ENCODE data around the gene GRID1. TPM values are rescaled to one million over a fixed set of nuclear protein-coding genes. Genes with fewer than 3 reads are reported as not detected.

GRID1 gene
- total RNA-seq, 1 experiment from 2014 or later, result 5.6 TPM

- Histone ChIP-seq H3K36me3 (ENCODE audit: control insufficient read depth in 1 of 2, insufficient read depth in 2 of 2, low read length in 2 of 2) (no peaks in the 10 kb centered on the region), H4K20me1 (ENCODE audit: insufficient read depth) (no peaks in the 10 kb centered on the region), H3K4me1 (ENCODE audit: control insufficient read depth in 1 of 2, insufficient read depth in 2 of 2, low read length in 2 of 2) (peaks cover 44 to 54% of the 10 kb centered on the region in 2 experiments), H3K9me2 (ENCODE audit: insufficient read depth) (no peaks in the 10 kb centered on the region), H3K4me3 (replicated peaks in 1 of 2; ENCODE audit: low read depth in 1 of 2, low read length in 2 of 2) (peak overlapping the region in 1 of 2 experiments; percentile 20; a peak in 2 of 4 replicates), H3K4me2 (ENCODE audit: low read length) (peak overlapping the region; percentile 68), H3K27ac (ENCODE audit: low read depth, low read length) (peak overlapping the region; percentile 81), H2AFZ (ENCODE audit: low read depth, low read length, poor library complexity, severe bottlenecking) (peak overlapping the region; percentile 5), H3K79me2 (ENCODE audit: insufficient read depth, low read length) (no peaks in the 10 kb centered on the region), H3K9me3 (ENCODE audit: control insufficient read depth in 1 of 2, insufficient read depth in 1 of 2, low read depth in 1 of 2, low read length in 2 of 2) (no peaks in the 10 kb centered on the region), H3K27me3 (ENCODE audit: insufficient read depth, low read length) (no peaks in the 10 kb centered on the region), H3K9ac (ENCODE audit: low read length) (peak overlapping the region; percentile 38)
- ChIA-PET POLR2A (no interaction called here), RAD21 (ENCODE audit: low non-redundant PET in 1 of 2, low total read pairs in 2 of 2, uncharacterized antibody in 2 of 2, unreplicated experiment in 2 of 2) (no interaction called here), CTCF (no interaction called here)
- peak; percentile 82 for DNase-seq (ENCODE audit: low read depth, low spot score)
- peak; percentile 76 for ATAC-seq
- intact Hi-C loops (cut with micrococcal nuclease), result no loop called here
- no peak for TF ChIP-seq ZNF274 (IDR thresholded peaks at IDR 0.05; ENCODE audit: low read depth, low read length)
- TF ChIP-seq CBX3 (IDR thresholded peaks at IDR 0.05; ENCODE audit: low read depth), result peak; percentile 11; the same call in 1 of the 2 replicates
- 0 out of 2 replicates have a peak, but pooled peaks have one; percentile 2 for TF ChIP-seq RAD21 (IDR thresholded peaks at IDR 0.05; ENCODE audit: low read depth)
- TF ChIP-seq TCF7L2 (IDR thresholded peaks at IDR 0.05; ENCODE audit: borderline replicate concordance, extremely low read depth, insufficient read depth, insufficient read length), result peak; percentile 48
- peak; percentile 29; the same call in 1 of the 2 replicates for TF ChIP-seq ELF1 (IDR thresholded peaks at IDR 0.05; ENCODE audit: borderline replicate concordance, low read depth)
- no peak for TF ChIP-seq CTCF (IDR thresholded peaks at IDR 0.05 in 2 of 3, conservative IDR thresholded peaks at IDR 0.05 in 1 of 3; ENCODE audit: borderline replicate concordance in 1 of 3, insufficient read depth in 1 of 3, low read depth in 2 of 3, low read length in 2 of 3)
- TF ChIP-seq SP1 (IDR thresholded peaks at IDR 0.05; ENCODE audit: low read depth), result peak; percentile 66
- TF ChIP-seq ATF3 (IDR thresholded peaks at IDR 0.05), result peak; percentile 43; the same call in 1 of the 2 replicates
- no peak for TF ChIP-seq ZFX (IDR thresholded peaks at IDR 0.05)
- TF ChIP-seq, protein P1, sequence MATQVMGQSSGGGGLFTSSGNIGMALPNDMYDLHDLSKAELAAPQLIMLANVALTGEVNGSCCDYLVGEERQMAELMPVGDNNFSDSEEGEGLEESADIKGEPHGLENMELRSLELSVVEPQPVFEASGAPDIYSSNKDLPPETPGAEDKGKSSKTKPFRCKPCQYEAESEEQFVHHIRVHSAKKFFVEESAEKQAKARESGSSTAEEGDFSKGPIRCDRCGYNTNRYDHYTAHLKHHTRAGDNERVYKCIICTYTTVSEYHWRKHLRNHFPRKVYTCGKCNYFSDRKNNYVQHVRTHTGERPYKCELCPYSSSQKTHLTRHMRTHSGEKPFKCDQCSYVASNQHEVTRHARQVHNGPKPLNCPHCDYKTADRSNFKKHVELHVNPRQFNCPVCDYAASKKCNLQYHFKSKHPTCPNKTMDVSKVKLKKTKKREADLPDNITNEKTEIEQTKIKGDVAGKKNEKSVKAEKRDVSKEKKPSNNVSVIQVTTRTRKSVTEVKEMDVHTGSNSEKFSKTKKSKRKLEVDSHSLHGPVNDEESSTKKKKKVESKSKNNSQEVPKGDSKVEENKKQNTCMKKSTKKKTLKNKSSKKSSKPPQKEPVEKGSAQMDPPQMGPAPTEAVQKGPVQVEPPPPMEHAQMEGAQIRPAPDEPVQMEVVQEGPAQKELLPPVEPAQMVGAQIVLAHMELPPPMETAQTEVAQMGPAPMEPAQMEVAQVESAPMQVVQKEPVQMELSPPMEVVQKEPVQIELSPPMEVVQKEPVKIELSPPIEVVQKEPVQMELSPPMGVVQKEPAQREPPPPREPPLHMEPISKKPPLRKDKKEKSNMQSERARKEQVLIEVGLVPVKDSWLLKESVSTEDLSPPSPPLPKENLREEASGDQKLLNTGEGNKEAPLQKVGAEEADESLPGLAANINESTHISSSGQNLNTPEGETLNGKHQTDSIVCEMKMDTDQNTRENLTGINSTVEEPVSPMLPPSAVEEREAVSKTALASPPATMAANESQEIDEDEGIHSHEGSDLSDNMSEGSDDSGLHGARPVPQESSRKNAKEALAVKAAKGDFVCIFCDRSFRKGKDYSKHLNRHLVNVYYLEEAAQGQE (IDR thresholded peaks at IDR 0.05; ENCODE audit: low read depth), result no peak
- TF ChIP-seq FOSL1 (IDR thresholded peaks at IDR 0.05; ENCODE audit: low read depth), result peak; percentile 90
- no peak for TF ChIP-seq EZH2phosphoT487 (IDR thresholded peaks at IDR 0.05; ENCODE audit: borderline replicate concordance)
- TF ChIP-seq JUND (IDR thresholded peaks at IDR 0.05), result peak; percentile 84
- TF ChIP-seq YY1 (IDR thresholded peaks at IDR 0.05; ENCODE audit: extremely low read depth, insufficient replicate concordance, low read depth, low read length), result no peak
- TF ChIP-seq CEBPB (IDR thresholded peaks at IDR 0.05; ENCODE audit: low read depth), result peak; percentile 62
- TF ChIP-seq EGR1 (IDR thresholded peaks at IDR 0.05; ENCODE audit: low read depth), result no peak
- peak; percentile 58; the same call in 1 of the 2 replicates for TF ChIP-seq SIN3A (IDR thresholded peaks at IDR 0.05; ENCODE audit: low read depth)
- TF ChIP-seq, protein P2, sequence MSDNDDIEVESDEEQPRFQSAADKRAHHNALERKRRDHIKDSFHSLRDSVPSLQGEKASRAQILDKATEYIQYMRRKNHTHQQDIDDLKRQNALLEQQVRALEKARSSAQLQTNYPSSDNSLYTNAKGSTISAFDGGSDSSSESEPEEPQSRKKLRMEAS (IDR thresholded peaks at IDR 0.05), result peak; percentile 42; the same call in 1 of the 2 replicates
- TF ChIP-seq POLR2AphosphoS5 (IDR thresholded peaks at IDR 0.05; ENCODE audit: low read depth, low read length), result peak; percentile 16; the same call in 1 of the 2 replicates
- no TSS peak for BruUV-seq (replicated peaks)
These were observed 724.0 kb downstream of the GRID1 start for GRCh38 chr10:85642421-85643170.

Measured in HCT116 (cell line).